Inflammatory macrophage treated with lipopolysaccharide for 1 hour (primary cell): ENCODE results near the gene MORN4.
"Not testable (repeated sequence)": the region's sequence is repeated elsewhere in the genome, so short reads cannot be mapped to it uniquely, and the experiment has no call there.

ENCODE experiments used
- DNase-seq, 2 donors: peaks; one replicate each; pipeline ENCODE4 v3.0.0-alpha.2; 2020 to 2022

Gene MORN4

GRCh38 chr10:97632949-97633884 lies at the start of gene MORN4:
TSS of gene MORN4 (minus strand) at chr10:97633500. CDS start at chr10:97619653, 13,847 bp downstream.
- peak; percentile 87 to 96 for DNase-seq

- DNase-seq, result no peak
These were observed 48.7 kb upstream of the MORN4 start for GRCh38 chr10:97682042-97682441.

GRCh38 chr10:97679594-97679993 lies 46.3 kb upstream of the MORN4 start:
- no peak for DNase-seq

- peak; percentile 31 to 33 for DNase-seq
These were observed 43.7 kb upstream of the MORN4 start for GRCh38 chr10:97676770-97677581.

GRCh38 chr10:97675222-97675621 lies 41.9 kb upstream of the MORN4 start:
- no peak for DNase-seq

- peak in 1 of 2 donors; percentile 17 for DNase-seq
These were observed 40.6 kb upstream of the MORN4 start for GRCh38 chr10:97673736-97674525.

GRCh38 chr10:97669571-97669970 lies 36.3 kb upstream of the MORN4 start:
- no peak for DNase-seq

- DNase-seq, result no peak
These were observed 34.2 kb upstream of the MORN4 start for GRCh38 chr10:97667463-97667862.

- no peak for DNase-seq
These were observed 33.7 kb upstream of the MORN4 start for GRCh38 chr10:97666992-97667391.

- DNase-seq, result no peak
These were observed 31.1 kb upstream of the MORN4 start for GRCh38 chr10:97664282-97664850.

GRCh38 chr10:97659589-97659988 lies 26.3 kb upstream of the MORN4 start:
- DNase-seq, result no peak

GRCh38 chr10:97656777-97657176 lies 23.5 kb upstream of the MORN4 start:
- no peak for DNase-seq

GRCh38 chr10:97651773-97652172 lies 18.5 kb upstream of the MORN4 start:
- DNase-seq, result no peak

- peak; percentile 29 to 32 for DNase-seq
These were observed 17.4 kb upstream of the MORN4 start for GRCh38 chr10:97650726-97651125.

GRCh38 chr10:97649405-97649750 lies 16.1 kb upstream of the MORN4 start:
- not testable (repeated sequence) for DNase-seq

- DNase-seq, result peak; percentile 91 to 98
These were observed 15.5 kb upstream of the MORN4 start for GRCh38 chr10:97648562-97649404.

- DNase-seq, result peak; percentile 60 to 75
These were observed 14.3 kb upstream of the MORN4 start for GRCh38 chr10:97647556-97647955.

- DNase-seq, result peak in 1 of 2 donors; percentile 73
These were observed 11.6 kb upstream of the MORN4 start for GRCh38 chr10:97644936-97645335.

- DNase-seq, result peak; percentile 27 to 43
These were observed 10.2 kb upstream of the MORN4 start for GRCh38 chr10:97643441-97643985.

GRCh38 chr10:97642471-97643159 lies 9.3 kb upstream of the MORN4 start:
- not testable (repeated sequence) for DNase-seq
